Measurements from ENCODE around the gene C10orf53.

DNA sequence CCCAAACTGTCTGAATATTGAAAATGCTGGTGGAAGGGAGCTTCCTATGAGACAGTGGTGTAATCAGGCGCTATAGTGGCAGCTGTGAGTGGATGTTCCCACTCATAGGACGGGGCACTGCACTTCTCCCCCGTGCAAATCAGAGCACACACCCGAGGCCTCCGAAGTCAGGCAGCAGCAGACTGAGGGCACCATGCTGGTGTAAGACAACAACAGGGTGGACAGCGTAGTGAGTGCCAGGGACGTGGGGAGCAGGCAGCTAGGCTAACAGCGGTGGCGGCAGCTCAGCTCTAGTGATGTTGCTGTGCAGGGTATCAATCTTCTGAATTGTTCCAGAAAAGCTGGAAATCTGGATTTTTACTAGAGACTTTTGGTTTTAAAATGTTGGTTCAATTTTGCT is 19.2 kb downstream of the C10orf53 start:
- TF ChIP-seq POLR2AphosphoS5 (IDR thresholded peaks at IDR 0.05; ENCODE audit: low read depth, low read length) (no peak), POLR2A (IDR thresholded peaks at IDR 0.05; ENCODE audit: low read depth, low read length) (no peak)
